Retinal pigment epithelial cell (primary cell): ENCODE measurements around the gene SPRR1B.

Experiments used
- DNase-seq: peaks from one replicate; pipeline ENCODE4 v3.0.0-alpha.2; 2010; ENCODE audit warnings: low read depth
- H3K4me3 ChIP-seq: 2 replicates; pipeline ENCODE4 v1.5.1; 2011; ENCODE audit warnings: mild to moderate bottlenecking, low read length, control low read depth, moderate library complexity
- CTCF ChIP-seq: conservative IDR thresholded peaks from 2 replicates; pipeline ENCODE4 v1.5.1; 2011; ENCODE audit warnings: low read depth, low read length, control low read depth, inconsistent platforms

SPRR1B gene

GRCh38 chr1:153030895-153031294, at the start of gene SPRR1B:
TSS of gene SPRR1B (plus strand) at chr1:153031203. CDS start at chr1:153032346, 1,143 bp downstream.
- no peak for DNase-seq
- no peak within 1 kb of the TSS for H3K4me3 ChIP-seq
- TF ChIP-seq CTCF: no peak

GRCh38 chr1:152982076-152982475, 48.9 kb upstream of the SPRR1B start:
- no peak overlapping the region for H3K4me3 ChIP-seq

GRCh38 chr1:152983234-152983633, 47.8 kb upstream of the SPRR1B start:
- DNase-seq: no peak
- TF ChIP-seq CTCF: no peak

More at GRCh38 chr1:152982076-152982475, 48.9 kb upstream of the SPRR1B start:
- DNase-seq: no peak
- no peak for TF ChIP-seq CTCF

GRCh38 chr1:152983743-152984142, 47.3 kb upstream of the SPRR1B start, which contains the start of gene SPRR1A:
TSS of gene SPRR1A (plus strand) at chr1:152984081. CDS start at chr1:152985231, 1,150 bp downstream.
- no peak for DNase-seq
- H3K4me3 ChIP-seq: no peak within 1 kb of the TSS
- TF ChIP-seq CTCF: no peak

More at GRCh38 chr1:152983234-152983633, 47.8 kb upstream of the SPRR1B start:
- H3K4me3 ChIP-seq: no peak overlapping the region

- no peak for TF ChIP-seq CTCF
- DNase-seq: no peak
- no peak overlapping the region for H3K4me3 ChIP-seq
Measured at GRCh38 chr1:152986578-152986977, 44.4 kb upstream of the SPRR1B start.

GRCh38 chr1:152993186-152993585, 37.8 kb upstream of the SPRR1B start:
- no peak for TF ChIP-seq CTCF
- no peak overlapping the region for H3K4me3 ChIP-seq
- DNase-seq: no peak

- no peak for DNase-seq
- no peak for TF ChIP-seq CTCF
- no peak overlapping the region for H3K4me3 ChIP-seq
Measured at GRCh38 chr1:152995842-152996241, 35.2 kb upstream of the SPRR1B start.
